ENCODE results near the gene HIVEP3. TPM values are rescaled to one million over a fixed set of nuclear protein-coding genes. Genes with fewer than 3 reads are reported as not detected.

HIVEP3 gene
- polyA plus RNA-seq, 1 donor (not counting 4 experiments of a cell fraction or from before 2014, with no cell fraction given): 1.1 TPM

- H3K27ac ChIP-seq (ENCODE audit: control insufficient read depth, insufficient read depth, low read length): no peak overlapping the region
- no peak overlapping the region for H2AFZ ChIP-seq (ENCODE audit: control insufficient read depth, low read length)
- no peaks in the 10 kb centered on the region for H3K27me3 ChIP-seq (ENCODE audit: control insufficient read depth, extremely low read depth, insufficient read depth, low read length)
- TF ChIP-seq CTCF (optimal IDR thresholded peaks at IDR 0.05 in 1 of 3, IDR thresholded peaks at IDR 0.05 in 1 of 3, conservative IDR thresholded peaks at IDR 0.05 in 1 of 3; ENCODE audit: extremely low read depth in 1 of 3, insufficient read depth in 2 of 3, low read length in 3 of 3) (no peak), EZH2 (IDR thresholded peaks at IDR 0.05; ENCODE audit: low read length) (no peak)
- DNase-seq (ENCODE audit: low read depth, low spot score) (no peak), FAIRE-seq (no peak)
- H3K36me3 ChIP-seq (ENCODE audit: control insufficient read depth in 2 of 2, extremely low read depth in 1 of 2, insufficient read depth in 2 of 2, low read length in 2 of 2): no peaks in the 10 kb centered on the region
- no peaks in the 10 kb centered on the region for H3K79me2 ChIP-seq (ENCODE audit: control insufficient read depth, insufficient read depth, low read length)
- H4K20me1 ChIP-seq (ENCODE audit: control insufficient read depth, extremely low read depth, insufficient read depth, low read length): no peaks in the 10 kb centered on the region
- no peaks in the 10 kb centered on the region for H3K9me3 ChIP-seq (ENCODE audit: control insufficient read depth, low read depth, low read length)
- H3K4me1 ChIP-seq (ENCODE audit: control insufficient read depth, extremely low read depth, insufficient read depth, low read length): peaks cover 20% of the 10 kb centered on the region
- H3K9me1 ChIP-seq (ENCODE audit: control insufficient read depth, extremely low read depth, insufficient read depth, low read length): no peaks in the 10 kb centered on the region
- H3K4me2 ChIP-seq (ENCODE audit: control insufficient read depth, extremely low read depth, insufficient read depth, low read depth, low read length): no peak overlapping the region
- H3K4me3 ChIP-seq (ENCODE audit: control insufficient read depth in 2 of 3, extremely low read depth in 1 of 3, insufficient read depth in 2 of 3, low read depth in 1 of 3, low read length in 3 of 3): no peak overlapping the region
- no peak overlapping the region for H3K9ac ChIP-seq (ENCODE audit: control insufficient read depth, extremely low read depth, insufficient read depth, low read length)
- dilution Hi-C loops (cut with MboI; ENCODE audit: extremely low pct_ligation_motif_present, low sequenced_read_pairs): no loop called here
Observed at GRCh38 chr1:41617336-41617735, 301.4 kb downstream of the HIVEP3 start.

- H3K36me3 ChIP-seq (ENCODE audit: control insufficient read depth in 2 of 2, extremely low read depth in 1 of 2, insufficient read depth in 2 of 2, low read length in 2 of 2): no peaks in the 10 kb centered on the region
- FAIRE-seq (no peak), DNase-seq (ENCODE audit: low read depth, low spot score) (no peak)
- no peaks in the 10 kb centered on the region for H3K27me3 ChIP-seq (ENCODE audit: control insufficient read depth, extremely low read depth, insufficient read depth, low read length)
- TF ChIP-seq CTCF (optimal IDR thresholded peaks at IDR 0.05 in 1 of 3, IDR thresholded peaks at IDR 0.05 in 1 of 3, conservative IDR thresholded peaks at IDR 0.05 in 1 of 3; ENCODE audit: extremely low read depth in 1 of 3, insufficient read depth in 2 of 3, low read length in 3 of 3) (no peak), EZH2 (IDR thresholded peaks at IDR 0.05; ENCODE audit: low read length) (no peak)
- H3K4me2 ChIP-seq (ENCODE audit: control insufficient read depth, extremely low read depth, insufficient read depth, low read depth, low read length): no peak overlapping the region
- H3K9me1 ChIP-seq (ENCODE audit: control insufficient read depth, extremely low read depth, insufficient read depth, low read length): no peaks in the 10 kb centered on the region
- no peaks in the 10 kb centered on the region for H4K20me1 ChIP-seq (ENCODE audit: control insufficient read depth, extremely low read depth, insufficient read depth, low read length)
- no peak overlapping the region for H2AFZ ChIP-seq (ENCODE audit: control insufficient read depth, low read length)
- H3K4me1 ChIP-seq (ENCODE audit: control insufficient read depth, extremely low read depth, insufficient read depth, low read length): peaks cover 20% of the 10 kb centered on the region
- no peak overlapping the region for H3K4me3 ChIP-seq (ENCODE audit: control insufficient read depth in 2 of 3, extremely low read depth in 1 of 3, insufficient read depth in 2 of 3, low read depth in 1 of 3, low read length in 3 of 3)
- H3K79me2 ChIP-seq (ENCODE audit: control insufficient read depth, insufficient read depth, low read length): no peaks in the 10 kb centered on the region
- dilution Hi-C loops (cut with MboI; ENCODE audit: extremely low pct_ligation_motif_present, low sequenced_read_pairs): no loop called here
- H3K27ac ChIP-seq (ENCODE audit: control insufficient read depth, insufficient read depth, low read length): no peak overlapping the region
- no peaks in the 10 kb centered on the region for H3K9me3 ChIP-seq (ENCODE audit: control insufficient read depth, low read depth, low read length)
- no peak overlapping the region for H3K9ac ChIP-seq (ENCODE audit: control insufficient read depth, extremely low read depth, insufficient read depth, low read length)
Observed at GRCh38 chr1:41616563-41616962, 302.2 kb downstream of the HIVEP3 start.

All from keratinocyte (primary cell).